Heart left ventricle (tissue), 13 donors: Measurements from ENCODE around the gene PLCB2.

Source experiments
- POLR2A ChIP-seq, 2 donors: fragments of 450-650 bp; IDR thresholded peaks; one replicate each; pipeline ENCODE4 v1.6.1; 2017; ENCODE audit warnings: antibody characterized with exemption in 2 of 2, mild to moderate bottlenecking in 2 of 2, moderate library complexity in 2 of 2
- TF ChIP-seq, protein P1 (sequence below), 12 donors: fragments of 200-600 bp; sonication (generic) in 4 of 12; IDR thresholded peaks; one replicate each; pipeline versions ENCODE4 v1.5.0 to v1.8.0; 2018 to 2022; ENCODE audit warnings: antibody characterized with exemption in 12 of 12, mild to moderate bottlenecking in 5 of 12
- donor health status: ischemic (EF 13 %, LVEDD 7.1; RV severe dilation, severe dysfunction).
- donor health status: DM: no; HTN: yes; CAD: no.
- donor health status: DM: no; HTN: no; CAD: no.
- donor health status: ischemic (EF 25% LVEDD 6.9; RV normal size, moderate dysfunction).
- donor health status: ischemic (EF 25% LVEDD 5.7; RV mildly dilated, moderate dysfunction).
- donor health status: ischemic (EF 35%, LVEDD 5.7; RV mildly dilated, moderate dysfunction).
- donor health status: nonischemic (EF 11% LVEDD 7.7; RV severe dilation, severe dysfunction).
- donor health status: DM: yes; HTN: yes; CAD: no.
- donor health status: PGD.
- donor health status: ischemic (EF 29% LVEDD 5.4; RV normal size, mild dysfunction).
- donor health status: nonischemic (EF 23%, LVEDD 6.1; RV moderate dilation, normal function).

DNA sequence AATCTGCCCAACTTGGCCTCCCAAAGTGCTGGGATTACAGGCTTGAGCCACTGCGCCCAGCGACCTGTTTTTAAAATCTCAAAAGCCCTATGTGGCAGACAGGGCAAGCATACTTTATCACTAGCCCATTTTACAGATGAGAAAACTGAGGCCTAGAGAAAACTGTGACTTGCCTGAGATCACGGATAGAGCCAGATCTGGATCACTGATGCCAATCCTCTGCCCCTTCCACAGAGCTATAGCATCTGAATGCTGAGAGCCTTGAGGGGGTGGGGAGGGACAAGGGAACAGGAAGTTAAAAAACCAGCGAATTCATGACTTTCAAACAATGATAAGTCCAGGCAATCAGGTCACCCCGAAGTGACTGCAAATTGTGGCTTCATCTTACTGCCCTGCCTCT, 32.2 kb downstream of the PLCB2 start:
- TF ChIP-seq, protein P1, sequence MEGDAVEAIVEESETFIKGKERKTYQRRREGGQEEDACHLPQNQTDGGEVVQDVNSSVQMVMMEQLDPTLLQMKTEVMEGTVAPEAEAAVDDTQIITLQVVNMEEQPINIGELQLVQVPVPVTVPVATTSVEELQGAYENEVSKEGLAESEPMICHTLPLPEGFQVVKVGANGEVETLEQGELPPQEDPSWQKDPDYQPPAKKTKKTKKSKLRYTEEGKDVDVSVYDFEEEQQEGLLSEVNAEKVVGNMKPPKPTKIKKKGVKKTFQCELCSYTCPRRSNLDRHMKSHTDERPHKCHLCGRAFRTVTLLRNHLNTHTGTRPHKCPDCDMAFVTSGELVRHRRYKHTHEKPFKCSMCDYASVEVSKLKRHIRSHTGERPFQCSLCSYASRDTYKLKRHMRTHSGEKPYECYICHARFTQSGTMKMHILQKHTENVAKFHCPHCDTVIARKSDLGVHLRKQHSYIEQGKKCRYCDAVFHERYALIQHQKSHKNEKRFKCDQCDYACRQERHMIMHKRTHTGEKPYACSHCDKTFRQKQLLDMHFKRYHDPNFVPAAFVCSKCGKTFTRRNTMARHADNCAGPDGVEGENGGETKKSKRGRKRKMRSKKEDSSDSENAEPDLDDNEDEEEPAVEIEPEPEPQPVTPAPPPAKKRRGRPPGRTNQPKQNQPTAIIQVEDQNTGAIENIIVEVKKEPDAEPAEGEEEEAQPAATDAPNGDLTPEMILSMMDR (IDR thresholded peaks at IDR 0.05): no peak
- TF ChIP-seq POLR2A (IDR thresholded peaks at IDR 0.05): no peak
